ENCODE measurements around the gene DAGLB.

DNA sequence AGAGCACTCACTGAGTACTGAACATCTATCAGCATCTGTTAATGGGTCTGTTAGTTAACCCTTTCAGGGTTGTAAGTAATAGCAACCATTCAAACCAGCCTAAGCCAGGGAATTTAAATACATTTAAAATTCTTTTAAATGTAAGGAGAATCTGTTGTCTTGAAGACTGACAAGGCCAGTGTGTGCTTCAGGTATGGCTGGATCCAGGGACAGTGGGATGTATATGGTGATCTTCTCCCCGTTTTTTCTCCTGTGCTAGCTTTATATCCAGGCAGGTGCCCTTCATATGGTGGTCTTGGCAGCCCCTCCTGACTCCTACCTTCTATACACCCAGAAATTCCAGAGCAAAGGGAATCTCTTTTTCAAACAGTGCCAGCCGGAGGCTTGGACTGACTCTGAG is 46.6 kb upstream of the DAGLB start:
- TF ChIP-seq GATA2 (IDR thresholded peaks at IDR 0.05; ENCODE audit: low read depth, low read length) = no peak
- no peak for TF ChIP-seq GATA3 (IDR thresholded peaks at IDR 0.05; ENCODE audit: low read depth, low read length)
